Esophagus mucosa (tissue), 1 donor: Measurements from ENCODE around the gene COX18. TPM values are rescaled to one million over a fixed set of nuclear protein-coding genes. Genes with fewer than 3 reads are reported as not detected.

Source experiments
- ATAC-seq: fragments of 200-7000 bp; cut with Tn5 transposase; one replicate; pipeline ENCODE4 v1.9.1; 2020
- total RNA-seq: library from RNA; stranded (reverse); gene quantifications from one replicate; pipeline ENCODE4 v1.2.4, GENCODE V29; 2023
- donor health status: DM: yes; HTN: yes; CAD: no.

Gene COX18, protein sequence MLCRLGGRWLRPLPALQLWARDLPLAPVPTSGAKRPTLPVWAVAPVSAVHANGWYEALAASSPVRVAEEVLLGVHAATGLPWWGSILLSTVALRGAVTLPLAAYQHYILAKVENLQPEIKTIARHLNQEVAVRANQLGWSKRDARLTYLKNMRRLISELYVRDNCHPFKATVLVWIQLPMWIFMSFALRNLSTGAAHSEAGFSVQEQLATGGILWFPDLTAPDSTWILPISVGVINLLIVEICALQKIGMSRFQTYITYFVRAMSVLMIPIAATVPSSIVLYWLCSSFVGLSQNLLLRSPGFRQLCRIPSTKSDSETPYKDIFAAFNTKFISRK
- total RNA-seq, result 11.0 TPM

DNA sequence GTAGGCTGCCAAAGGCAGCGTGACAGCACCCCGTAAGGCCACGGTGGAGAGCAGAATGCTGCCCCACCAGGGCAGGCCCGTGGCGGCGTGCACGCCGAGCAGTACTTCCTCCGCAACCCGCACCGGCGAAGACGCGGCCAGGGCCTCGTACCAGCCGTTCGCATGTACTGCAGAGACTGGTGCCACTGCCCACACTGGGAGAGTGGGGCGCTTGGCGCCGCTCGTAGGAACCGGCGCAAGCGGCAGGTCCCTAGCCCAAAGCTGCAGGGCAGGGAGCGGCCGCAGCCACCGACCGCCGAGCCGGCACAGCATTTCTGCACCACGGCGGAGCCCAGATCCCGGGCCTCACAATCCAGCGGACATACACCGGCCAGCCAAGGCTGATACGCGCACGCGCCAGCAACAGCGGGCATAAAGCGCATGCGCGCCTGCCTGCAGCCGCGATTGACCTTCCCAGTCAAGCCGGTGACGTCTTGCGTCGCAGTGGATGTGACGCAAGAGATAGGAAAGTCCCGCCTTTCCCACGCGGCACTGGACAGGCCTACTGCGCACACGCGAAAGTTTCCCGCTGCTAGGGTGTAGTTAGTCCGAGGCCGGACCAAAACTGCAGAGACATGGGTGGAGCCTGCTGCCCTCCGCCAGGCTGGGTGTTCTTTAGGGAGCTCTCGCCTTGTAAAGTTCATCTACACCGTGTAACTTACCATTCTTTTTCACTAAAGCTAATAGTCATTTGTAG is at the start of gene COX18:
Gene COX18 (minus strand): TSS at position 379 of the 736 bp plus-strand sequence. CDS start 67 bp downstream, at position 312.
- peak; percentile 96 for ATAC-seq

DNA sequence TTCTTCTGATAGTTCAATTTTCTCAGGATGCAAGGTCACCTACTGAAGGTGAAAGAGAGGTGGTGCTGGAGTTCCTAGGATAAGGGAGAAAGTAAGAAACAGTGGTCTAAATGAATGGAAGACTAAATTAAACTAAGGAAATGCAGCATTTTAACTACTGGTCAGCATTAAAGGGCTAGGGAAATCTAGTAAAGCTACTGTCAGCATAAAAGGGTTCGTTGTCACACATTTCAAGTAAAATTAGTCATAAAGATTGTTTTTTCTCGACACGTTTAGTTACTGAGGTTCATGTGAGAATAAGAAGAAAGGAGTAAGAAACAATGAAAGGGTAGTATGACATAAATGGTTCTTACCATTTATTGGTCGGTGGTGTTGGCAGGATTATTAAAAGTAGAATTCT is 40.0 kb upstream of the COX18 start:
- ATAC-seq, result no peak

DNA sequence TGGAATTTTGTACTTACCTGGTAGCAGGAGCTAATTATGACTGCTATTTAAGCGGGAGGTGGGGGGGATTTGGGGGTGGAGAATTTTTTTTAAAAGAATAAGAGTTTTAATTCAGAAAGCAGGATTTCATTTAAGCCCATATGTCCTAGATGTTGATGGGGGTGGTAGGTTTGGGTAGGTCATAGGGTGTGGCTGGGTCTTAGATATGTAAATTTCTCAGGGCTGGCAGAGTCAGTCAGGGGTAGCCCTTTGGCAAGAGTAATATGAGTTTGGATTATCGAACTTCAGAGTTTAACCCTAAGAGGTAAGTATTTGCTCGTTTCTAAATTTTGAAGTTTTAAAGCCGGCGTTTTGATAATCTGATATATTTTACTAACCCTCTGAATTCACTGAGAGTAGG is 35.2 kb upstream of the COX18 start:
- no peak for ATAC-seq

DNA sequence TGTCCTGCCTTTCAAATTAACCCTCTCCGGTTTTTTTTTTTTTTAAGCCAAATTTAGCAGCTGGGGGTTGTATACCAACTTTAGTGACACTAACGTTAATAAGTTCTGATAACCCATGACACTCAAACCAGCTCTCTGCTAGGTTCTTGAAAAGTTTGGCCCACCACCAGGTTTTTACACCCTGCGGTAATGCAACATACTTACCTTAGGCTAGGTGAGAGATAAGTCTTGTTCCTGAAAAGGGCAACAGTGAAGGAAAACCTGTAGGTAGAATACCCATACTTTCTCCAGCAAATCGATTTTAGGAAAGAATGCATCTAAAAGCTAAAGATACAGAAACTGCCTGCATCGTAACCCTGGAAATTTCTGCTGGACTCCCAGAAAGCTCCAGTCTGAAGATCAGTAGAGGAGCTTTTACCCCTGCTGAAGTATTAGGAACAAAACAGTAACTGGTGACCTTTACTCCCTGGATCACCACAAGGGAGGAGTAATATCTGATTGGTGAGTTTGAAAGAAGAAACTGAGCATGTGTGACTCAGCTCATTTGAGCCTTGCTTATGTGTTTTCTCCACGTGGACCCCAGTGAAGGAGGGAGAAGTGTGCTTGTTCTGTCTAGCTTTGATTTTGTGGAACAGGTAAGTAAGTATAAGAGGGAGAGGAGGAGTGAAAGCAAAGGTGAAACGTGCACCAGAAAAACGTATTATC is 34.4 kb upstream of the COX18 start:
- ATAC-seq, result no peak

DNA sequence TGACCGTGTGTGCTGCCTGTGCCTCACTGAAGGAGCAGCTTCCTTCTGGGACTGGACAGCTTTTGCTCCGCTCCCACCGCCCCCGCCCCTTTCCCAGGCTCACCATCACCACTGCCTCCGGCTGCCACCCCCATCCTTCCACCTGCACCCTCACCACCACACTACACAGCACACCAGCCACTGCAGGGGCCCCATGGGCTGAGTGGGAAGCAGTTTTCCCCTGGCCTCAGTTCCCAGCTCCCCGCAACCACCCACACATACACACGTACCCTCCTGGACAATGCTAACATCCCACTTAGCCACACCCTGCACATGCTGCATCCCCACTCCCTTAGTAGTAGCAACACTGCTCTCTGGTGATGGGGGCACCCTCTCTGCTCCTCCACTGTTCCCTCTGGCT is 29.6 kb upstream of the COX18 start:
- peak; percentile 35 for ATAC-seq

DNA sequence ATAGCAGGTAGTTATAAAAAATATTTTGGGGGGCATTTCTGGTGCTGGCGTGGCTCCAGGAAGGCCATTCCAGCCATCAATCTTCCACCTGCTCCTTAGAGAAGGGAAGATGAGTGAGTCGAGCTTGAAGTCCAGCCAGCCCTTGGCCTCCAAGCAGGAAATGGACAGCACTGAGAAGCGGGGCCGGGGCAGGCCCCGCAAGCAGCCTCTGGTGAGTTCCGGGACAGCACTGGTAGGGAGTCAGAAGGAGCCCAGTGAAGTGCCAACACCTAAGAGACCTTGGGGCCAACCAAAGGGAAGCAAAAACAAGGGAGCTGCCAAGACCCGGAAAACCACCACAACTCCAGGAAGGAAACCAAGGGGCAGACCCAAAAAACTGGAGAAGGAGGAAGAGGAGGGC is 29.2 kb upstream of the COX18 start:
- ATAC-seq, result no peak

DNA sequence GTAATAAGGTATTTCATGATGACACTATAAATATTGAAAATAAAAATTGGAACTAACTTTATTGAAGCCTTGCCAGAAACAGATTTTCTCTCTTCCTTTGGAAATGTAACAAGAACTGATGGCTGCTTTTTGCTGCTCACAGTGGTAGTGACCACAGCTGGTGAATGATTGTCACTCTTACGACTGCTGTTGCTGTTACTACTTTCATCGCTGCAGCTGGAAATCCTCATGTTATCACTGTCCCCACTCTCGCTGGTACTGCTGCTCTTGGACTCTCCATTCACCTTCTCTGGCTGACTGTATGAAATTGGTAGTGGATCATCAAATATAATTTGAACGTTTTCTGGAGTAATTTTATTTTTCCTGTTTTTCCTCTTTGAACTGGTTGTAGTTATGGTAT is 28.5 kb upstream of the COX18 start:
- ATAC-seq, result no peak

DNA sequence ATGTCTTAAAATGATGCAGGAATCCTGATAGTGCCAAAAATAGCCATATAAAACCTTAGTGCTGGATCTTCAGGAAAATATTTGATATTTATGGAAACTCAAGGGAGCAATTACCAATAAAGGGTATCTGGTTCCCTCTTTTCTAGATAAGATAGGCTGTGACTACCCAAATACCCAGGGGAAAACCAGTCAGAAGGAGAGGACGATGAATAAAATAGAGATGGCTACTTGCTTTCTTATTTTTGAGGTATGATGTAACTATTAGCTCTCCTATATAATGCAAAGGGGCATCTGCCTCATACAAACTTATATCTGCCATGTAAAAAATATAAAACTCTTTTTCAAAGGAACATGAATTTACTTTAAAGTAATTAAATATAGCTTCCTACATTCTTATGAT is 23.4 kb upstream of the COX18 start:
- no peak for ATAC-seq

DNA sequence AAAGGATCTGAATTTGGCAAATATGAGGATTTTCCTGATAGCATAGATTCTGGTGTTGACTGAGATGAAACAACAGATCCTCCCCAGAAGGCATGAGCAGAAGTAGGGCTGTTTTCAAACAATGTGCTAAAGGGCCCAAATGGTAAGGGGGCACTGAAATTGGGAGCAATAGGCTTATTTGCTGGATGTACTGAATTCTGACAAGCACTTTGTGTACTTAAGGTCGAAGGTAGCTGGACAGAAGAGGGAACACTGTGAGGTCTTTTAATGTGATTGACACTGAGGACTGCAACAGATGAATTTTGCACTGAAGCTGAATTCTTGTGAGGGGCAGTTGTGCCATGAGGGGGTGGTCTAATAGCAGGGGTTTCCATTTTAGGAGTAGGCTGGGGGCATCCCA is 21.2 kb upstream of the COX18 start:
- ATAC-seq, result no peak

DNA sequence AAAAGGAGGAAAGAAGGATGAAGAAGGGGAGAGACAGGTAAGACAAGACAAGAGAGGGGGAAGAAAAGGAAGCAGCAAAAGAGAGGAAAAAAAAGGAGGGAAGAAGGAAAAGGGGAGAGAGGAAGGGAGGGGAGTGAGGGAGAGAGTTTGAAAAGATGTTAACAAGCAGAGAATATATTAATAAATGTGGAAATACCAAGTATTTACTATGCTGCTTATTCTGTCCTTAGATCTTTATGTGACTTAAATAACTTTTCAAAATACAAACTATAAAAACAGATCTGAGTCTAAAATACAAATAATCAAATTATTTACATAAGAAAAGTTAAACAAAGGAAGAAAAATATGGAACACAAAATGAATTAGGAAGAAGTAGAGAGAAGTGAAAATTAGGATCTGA is 18.4 kb upstream of the COX18 start:
- no peak for ATAC-seq

DNA sequence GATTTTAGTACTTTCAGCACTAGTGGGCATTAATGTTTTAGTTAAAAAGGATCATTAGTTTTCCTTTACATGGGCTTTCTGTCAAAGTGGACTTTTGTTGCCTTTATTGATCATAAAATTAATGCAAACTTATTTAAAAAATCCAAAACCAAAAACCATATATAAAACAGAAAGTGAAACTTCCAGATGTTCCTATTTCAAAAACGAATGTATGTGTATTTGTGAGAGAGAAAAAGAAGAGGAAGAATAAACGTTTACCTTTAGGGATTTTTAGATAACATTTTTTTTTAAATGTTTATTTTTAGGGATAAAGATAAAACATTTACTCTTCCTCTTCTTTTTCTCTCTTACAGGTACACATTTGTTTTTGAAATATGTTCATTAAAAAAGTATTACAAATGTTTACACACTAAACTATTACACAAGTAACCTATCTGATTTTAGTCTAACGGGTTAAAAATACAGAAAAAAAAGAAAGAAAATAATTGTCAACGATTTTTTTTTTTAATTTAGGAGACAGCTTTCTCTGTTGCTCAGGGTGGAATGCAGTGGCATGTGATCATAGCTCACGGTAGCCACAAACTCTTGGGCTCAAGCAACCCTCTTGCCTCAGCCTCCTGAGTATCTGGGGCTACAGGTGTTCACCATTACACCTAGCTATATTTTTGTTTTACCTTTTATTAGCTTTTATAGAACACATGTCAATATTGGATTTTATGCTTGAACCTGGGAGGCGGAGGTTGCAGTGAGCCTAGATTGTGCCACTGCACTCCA is 16.8 kb upstream of the COX18 start:
- no peak for ATAC-seq

DNA sequence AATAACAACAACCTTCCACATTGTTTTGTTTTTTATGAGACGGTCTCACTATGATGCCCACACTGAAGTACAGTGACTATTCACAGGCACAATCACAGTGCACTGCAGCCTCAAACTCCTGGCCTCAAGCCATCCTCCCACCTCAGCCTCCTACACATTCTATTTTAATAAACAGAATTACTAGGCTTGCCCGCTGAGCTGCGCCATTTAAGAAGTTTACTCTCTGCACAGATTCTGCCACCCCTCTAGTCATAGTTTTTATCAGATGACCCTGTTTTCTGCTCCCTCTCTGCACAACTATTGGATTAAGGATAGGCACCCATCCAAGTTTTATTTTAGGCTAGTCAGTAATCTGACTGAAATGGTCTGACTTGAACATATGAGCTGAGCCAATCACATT is 11.3 kb upstream of the COX18 start:
- ATAC-seq, result no peak

DNA sequence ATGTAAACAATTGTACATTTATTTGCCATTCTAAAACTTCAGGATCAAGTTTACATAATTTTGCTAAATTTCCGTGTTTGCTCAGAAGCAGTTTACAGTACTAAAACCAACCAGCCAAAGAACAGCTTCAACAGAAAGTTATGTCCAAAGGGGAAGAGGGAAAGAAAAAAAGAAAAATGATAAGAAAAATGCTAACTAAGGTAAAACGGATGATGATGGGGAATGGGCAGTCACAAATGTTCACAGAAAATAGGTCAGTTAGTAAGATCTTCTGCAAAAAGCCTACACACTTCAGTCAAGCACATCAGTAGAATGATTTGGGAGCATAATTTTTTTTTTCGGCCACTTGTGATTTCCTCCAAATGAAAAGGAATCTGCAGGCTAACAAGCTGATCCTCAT is 6.3 kb upstream of the COX18 start:
- no peak for ATAC-seq

DNA sequence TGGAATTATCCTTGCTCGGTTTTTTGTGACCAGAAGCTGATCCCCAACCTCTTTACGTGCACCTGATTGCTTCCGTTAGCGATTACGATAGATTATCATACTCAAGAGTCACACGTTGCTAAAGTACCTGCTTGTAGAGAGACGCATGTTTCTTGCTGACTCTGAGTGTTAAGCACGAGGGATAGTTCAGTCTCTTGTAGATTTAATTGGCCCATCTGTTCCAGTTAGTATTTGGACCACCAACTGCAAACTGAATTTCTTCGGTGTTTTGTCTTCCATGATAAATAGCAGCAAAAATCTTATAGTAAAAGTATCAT is 516 bp upstream of the COX18 start:
- peak; percentile 24 for ATAC-seq

DNA sequence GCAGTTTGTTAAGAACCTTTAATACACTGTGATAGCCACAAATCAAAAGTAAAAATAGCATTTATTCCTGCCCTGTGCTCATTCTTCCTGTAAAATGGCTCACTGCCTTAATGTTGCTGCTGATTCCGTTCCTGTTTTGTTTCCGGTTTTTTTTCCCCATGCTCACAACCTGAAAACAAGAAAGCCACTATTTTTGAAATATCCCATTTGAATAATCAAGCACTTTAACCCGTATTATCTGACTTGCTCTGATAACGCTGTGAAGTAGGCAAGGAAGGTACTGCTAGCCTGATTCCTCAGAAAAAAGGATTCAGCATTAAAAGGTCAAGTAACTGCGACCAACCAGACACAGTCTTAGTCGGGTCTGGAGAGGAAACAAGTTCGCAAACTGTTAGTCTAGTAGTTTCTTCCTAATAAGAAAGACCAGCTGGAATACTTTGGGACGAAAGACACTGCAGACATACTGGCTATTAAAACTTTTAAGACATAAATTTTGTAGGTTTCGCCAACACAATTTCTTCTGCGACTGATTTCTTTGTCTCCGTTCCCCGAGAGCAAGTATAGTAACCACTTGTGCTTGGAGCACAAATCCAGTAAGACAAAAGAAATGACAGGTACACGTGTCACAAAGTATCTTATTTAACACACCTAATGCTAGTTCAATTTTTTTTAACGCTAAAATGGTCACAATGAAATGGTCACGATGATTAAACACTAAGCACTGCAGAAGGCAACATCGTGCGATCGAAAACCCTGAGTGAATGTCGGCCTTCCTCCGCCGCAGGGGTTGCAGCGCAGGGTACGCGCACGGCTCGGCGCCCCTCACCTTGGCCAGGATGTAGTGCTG is 802 bp downstream of the COX18 start:
- no peak for ATAC-seq

DNA sequence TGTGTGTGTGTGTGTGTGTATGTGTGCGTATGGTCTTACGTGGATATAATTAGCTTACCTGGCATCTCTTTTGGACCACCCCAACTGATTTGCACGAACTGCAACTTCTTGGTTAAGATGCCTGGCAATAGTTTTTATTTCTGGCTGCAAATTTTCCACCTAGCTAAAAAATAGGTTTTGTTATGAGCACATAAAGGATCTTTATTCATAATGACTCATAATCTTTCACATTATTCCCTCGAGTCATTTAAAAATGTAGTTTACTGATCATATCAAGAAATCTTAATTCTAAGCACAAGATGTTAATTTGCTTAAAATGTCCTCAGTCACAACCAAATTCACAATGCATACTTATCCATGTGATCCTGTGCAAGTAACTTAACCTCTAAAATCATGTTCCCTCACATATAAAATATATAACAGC is 1.5 kb downstream of the COX18 start:
- no peak for ATAC-seq

DNA sequence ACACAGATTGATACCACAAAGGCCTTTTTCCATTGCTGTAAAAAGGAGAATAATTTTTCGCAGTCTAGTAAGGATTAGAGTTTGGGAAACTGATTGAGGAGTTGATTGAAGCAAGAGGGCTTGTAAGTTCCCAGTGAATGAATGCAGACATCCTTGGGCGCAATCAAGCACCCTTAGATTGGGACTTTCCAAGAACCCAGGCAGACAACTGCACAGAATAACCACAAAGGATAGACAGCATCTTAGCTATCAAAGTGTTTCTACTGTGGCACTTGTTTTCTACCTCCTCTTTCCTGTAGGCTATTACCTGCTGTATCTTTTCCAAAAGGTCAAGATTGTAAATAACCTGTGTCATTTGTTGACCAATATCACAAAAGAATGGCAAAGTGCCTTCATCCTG is 2.6 kb downstream of the COX18 start:
- no peak for ATAC-seq

DNA sequence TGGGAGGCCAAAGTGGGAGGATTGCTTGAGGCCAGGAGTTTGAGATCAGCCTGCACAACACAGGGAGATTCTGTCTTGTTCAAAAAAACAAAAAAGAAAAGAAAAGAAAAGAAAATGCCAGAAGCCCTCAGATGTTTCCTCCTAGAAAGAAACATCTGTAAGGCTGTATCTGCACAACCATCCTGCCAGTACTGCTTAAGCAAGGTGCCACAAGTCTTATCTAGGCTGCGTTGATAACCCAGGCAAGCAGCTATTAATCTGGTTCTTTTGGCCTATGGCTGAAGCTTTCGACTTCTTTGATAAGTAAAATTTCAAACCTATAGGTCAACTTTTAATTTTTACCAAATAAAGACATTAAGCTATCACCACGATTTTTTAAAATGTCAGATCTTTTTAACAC is 3.1 kb downstream of the COX18 start:
- no peak for ATAC-seq

DNA sequence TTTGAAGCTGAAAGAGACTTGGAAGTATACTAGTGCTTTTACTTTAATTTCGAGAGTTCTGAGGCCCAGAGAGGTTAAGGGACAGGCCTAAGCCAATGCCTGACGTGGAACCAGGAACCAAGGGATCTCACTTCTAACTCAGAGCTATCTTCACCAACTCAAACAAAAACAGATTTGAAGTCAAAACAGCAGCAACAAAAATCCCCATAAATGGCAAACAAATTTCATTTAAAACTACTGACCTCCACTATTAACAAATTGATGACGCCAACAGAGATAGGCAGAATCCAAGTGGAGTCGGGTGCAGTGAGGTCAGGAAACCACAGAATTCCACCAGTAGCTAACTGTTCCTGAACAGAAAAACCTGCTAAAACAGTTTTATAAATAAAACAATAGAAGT is 5.0 kb downstream of the COX18 start:
- no peak for ATAC-seq

DNA sequence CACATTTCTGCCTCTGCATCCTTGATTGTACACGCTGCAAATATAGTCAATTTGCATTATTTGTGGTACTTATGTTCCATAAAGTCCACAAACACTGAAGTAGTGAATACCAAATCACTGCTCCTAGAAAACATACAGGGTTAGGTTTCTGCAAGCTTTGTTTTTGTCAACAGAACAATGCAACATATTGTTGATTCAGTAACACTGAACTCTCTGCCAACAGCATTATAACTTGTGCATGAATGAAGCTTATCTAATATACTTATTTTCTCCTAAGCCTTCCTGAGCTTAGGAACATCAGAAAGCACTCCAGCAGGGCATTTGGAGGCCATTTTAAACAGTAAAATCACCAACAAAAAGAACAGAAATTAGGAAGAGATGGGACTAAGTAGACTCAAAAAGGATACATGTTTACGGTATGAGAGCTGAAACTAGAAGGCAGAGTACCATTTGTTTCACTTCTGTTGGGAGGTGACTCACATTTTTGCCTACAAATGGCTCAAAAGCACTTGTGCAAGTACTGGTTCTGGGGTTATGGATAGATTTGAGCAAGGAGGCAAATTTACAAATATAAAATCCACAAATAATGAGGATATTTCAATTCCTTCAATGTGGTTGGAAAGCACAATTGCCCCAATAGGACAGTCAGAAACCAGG is 14.1 kb downstream of the COX18 start:
- no peak for ATAC-seq

DNA sequence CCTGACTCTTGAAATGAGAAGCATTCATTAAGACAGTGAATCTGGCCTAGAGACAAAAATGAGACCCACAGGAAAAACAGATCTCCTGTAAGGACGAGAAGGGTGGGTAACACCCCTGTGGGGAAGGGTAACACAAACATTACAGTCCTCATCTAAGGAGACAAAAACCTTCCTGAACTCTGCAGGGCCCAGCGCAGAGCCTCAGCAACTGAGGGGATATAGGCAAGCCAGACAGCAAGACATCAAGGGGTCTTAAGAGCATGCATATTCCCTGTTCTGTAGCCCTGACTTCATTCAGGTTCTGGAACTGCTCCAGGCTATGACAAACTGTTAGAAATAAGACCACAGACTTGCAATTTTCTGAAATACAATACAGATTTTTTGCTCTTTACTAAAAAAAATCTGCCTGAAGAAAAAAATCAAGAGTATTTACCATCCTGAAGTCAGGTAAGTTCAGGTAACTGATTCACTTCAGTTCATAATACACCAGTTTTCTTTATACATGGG is 15.5 kb downstream of the COX18 start:
- no peak for ATAC-seq
